ENCODE data around the gene TBC1D22A. TPM values are rescaled to one million over a fixed set of nuclear protein-coding genes. Genes with fewer than 3 reads are reported as not detected.

TBC1D22A gene
- total and polyA plus RNA-seq, 11 donors, result 9.4 to 30.7 (median 18.6) TPM

DNA sequence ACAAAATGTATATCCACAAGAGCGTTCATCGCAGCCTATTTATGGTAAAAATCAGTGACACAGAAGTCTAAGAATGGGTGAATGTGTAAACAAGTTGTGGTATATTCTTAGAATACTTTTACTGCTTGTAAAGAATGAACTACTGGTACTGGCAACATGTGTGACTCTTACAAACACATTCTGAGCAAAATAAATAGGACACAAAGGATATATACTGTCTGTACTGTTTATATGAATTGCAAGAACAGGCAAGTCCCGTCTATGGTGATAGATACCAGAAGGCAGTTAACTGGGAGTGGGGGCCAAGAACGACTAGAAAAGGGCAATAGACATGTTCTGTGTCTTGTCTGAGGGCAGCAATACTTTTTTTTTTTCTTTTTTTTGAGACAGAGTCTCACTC, 112.6 kb downstream of the TBC1D22A start:
- intact Hi-C loops (cut with DNase I), result loop anchor here in 1 of 10 donors (10.0 kb wide), 1 partner anchor 130 kb away; no protein-coding TSS in a partner anchor
- Histone ChIP-seq H3K27ac (no peak overlapping the region), H3K36me3 (peaks cover 0 to 9% (median 0%) of the 10 kb centered on the region in 9 donors), H3K9me3 (peaks cover 0 to 39% (median 23%) of the 10 kb centered on the region in 12 donors), H3K4me3 (no peak overlapping the region), H3K4me1 (no peaks in the 10 kb centered on the region), H3K27me3 (no peaks in the 10 kb centered on the region)
- DNase-seq (no peak), ATAC-seq (no peak)
- TF ChIP-seq, protein P1, sequence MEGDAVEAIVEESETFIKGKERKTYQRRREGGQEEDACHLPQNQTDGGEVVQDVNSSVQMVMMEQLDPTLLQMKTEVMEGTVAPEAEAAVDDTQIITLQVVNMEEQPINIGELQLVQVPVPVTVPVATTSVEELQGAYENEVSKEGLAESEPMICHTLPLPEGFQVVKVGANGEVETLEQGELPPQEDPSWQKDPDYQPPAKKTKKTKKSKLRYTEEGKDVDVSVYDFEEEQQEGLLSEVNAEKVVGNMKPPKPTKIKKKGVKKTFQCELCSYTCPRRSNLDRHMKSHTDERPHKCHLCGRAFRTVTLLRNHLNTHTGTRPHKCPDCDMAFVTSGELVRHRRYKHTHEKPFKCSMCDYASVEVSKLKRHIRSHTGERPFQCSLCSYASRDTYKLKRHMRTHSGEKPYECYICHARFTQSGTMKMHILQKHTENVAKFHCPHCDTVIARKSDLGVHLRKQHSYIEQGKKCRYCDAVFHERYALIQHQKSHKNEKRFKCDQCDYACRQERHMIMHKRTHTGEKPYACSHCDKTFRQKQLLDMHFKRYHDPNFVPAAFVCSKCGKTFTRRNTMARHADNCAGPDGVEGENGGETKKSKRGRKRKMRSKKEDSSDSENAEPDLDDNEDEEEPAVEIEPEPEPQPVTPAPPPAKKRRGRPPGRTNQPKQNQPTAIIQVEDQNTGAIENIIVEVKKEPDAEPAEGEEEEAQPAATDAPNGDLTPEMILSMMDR (IDR thresholded peaks at IDR 0.05), result no peak
- no peak for TF ChIP-seq POLR2A (IDR thresholded peaks at IDR 0.05)
- 86 to 91% (median 88%) methylated on average over 4 of the region's 4 CpGs for WGBS, 4 donors

DNA sequence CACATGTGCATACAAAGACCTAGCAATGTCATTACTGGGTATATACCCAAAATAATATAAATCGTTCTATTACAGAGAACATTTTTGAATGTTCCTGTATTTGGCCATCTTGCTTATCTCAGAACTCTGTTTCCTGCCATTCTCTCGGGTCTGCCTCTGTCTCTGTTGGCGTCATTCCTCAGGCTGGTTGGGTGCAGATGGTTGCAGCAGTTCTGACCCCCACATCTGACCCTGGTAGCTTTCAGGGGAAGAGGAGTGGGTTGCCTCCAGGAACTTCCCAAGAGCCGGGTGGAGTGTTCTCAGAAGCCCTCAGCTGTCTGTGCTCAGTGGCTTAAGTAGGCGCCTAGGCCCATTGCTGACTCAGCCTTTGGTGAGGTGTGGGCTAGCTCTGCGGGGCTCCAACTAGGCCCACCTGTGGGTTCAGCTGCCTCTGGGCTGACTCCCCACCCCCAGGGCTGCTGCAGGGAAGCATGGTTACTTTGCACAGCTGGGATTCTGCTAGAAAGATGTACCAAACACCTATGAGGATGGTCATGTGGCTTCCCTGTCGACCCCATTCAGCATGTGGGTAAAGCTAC, 114.0 kb downstream of the TBC1D22A start:
- no peaks in the 10 kb centered on the region for H3K36me3 ChIP-seq
- no peak overlapping the region for H3K27ac ChIP-seq
- H3K9me3 ChIP-seq, result peaks cover 0 to 25% (median 13%) of the 10 kb centered on the region in 12 donors
- H3K27me3 ChIP-seq, result no peaks in the 10 kb centered on the region
- 86 to 88% (median 88%) methylated on average over 6 to 7 of the region's 7 CpGs for WGBS, 4 donors
- TF ChIP-seq, protein P1 (IDR thresholded peaks at IDR 0.05), result no peak
- no peak for TF ChIP-seq POLR2A (IDR thresholded peaks at IDR 0.05)
- peaks cover 0 to 9% (median 0%) of the 10 kb centered on the region in 12 donors for H3K4me1 ChIP-seq
- ATAC-seq (no peak), DNase-seq (no peak)
- H3K4me3 ChIP-seq, result no peak overlapping the region
- intact Hi-C loops (cut with DNase I), result loop anchor here in 1 of 10 donors (10.0 kb wide), 1 partner anchor 128 kb away; no protein-coding TSS in a partner anchor

DNA sequence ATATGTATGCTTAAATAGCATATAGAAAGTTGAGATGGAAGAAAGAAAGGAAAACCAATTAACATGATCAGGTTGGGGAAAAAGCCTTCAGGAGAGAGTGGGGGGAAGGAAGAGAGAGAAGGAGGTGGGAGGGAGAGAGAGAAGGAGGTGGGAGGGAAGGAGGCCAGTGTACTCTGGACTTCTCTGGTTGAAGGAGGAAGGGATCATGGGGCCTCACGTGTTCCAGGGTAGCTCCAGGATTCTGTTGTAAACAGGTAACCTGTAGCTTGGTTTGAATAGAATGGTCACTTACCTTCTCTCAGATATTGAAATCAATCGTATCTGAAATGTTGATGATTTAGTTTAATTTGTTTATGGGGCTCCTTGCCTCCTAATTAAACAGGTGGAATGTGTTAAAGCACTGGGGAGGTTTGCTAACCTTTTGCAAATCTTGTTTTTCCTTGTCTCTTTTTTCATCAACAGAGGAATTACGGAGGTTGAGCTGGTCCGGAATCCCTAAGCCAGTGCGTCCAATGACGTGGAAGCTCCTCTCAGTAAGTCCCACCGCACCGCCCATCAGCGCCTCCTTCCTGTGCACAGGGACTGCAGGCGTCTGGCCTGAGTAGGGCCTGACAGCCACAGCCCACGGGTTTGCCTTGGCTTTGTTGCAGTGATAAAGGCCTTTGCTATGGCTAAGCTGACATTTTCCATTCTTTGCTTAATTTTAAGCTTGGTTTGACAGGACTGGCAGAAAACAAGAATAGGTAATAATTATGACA, 115.9 kb downstream of the TBC1D22A start:
- DNase-seq (no peak), ATAC-seq (no peak)
- WGBS, 4 donors, result 83 to 88% (median 85%) methylated on average over 11 of the region's 11 CpGs
- TF ChIP-seq, protein P1 (IDR thresholded peaks at IDR 0.05), result no peak
- no peak for TF ChIP-seq POLR2A (IDR thresholded peaks at IDR 0.05)
- Histone ChIP-seq H3K27ac (no peak overlapping the region), H3K9me3 (peaks cover 0 to 6% (median 0%) of the 10 kb centered on the region in 12 donors), H3K36me3 (no peaks in the 10 kb centered on the region), H3K4me3 (no peak overlapping the region), H3K4me1 (peaks cover 0 to 25% (median 0%) of the 10 kb centered on the region in 12 donors), H3K27me3 (no peaks in the 10 kb centered on the region)
- intact Hi-C loops (cut with DNase I), result loop anchor here in 1 of 10 donors (10.0 kb wide), 1 partner anchor 126 kb away; no protein-coding TSS in a partner anchor

DNA sequence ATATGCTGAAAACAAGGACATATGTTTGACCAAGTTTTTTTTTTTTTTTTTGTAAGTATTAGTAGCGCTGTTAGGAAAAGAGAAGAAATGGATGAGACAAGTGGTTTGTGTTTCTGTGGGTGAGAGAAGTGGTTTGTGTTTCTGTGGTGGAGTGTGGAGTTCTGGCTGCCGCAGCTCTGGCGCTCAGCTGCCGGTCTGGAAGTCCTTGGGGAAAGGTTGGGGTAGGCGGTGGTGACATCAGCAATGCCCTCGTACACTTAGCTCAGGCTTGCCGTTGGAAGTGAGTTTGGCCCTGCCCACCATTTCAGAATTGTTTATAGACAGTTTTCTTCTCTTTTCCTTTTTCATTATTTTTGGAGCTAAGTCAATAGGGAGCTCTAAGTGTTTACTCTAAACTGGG, 116.6 kb downstream of the TBC1D22A start:
- 57 to 80% (median 78%) methylated on average over 7 of the region's 7 CpGs for WGBS, 4 donors
- peak in 1 of 5 donors; percentile 41 for DNase-seq
- ATAC-seq, result peak in 1 of 4 donors; percentile 60
- Histone ChIP-seq H3K4me1 (peaks cover 0 to 27% (median 0%) of the 10 kb centered on the region in 12 donors), H3K9me3 (peaks cover 0 to 2% (median 0%) of the 10 kb centered on the region in 12 donors), H3K27me3 (no peaks in the 10 kb centered on the region), H3K4me3 (no peak overlapping the region), H3K27ac (no peak overlapping the region), H3K36me3 (no peaks in the 10 kb centered on the region)
- intact Hi-C loops (cut with DNase I), result loop anchor here in 1 of 10 donors (10.0 kb wide), 1 partner anchor 126 kb away; no protein-coding TSS in a partner anchor
- TF ChIP-seq POLR2A (IDR thresholded peaks at IDR 0.05), result no peak
- TF ChIP-seq, protein P1 (IDR thresholded peaks at IDR 0.05), result no peak

Measured in heart left ventricle (tissue), 16 donors.